Skeletal muscle tissue (tissue), 4 donors: ENCODE data around the gene BDNF. TPM values are rescaled to one million over a fixed set of nuclear protein-coding genes. Genes with fewer than 3 reads are reported as not detected.
A peak's percentile ranks its signal among the peaks of the same experiment; 100 is the strongest.

Experiments used
- H3K27ac ChIP-seq: one replicate; pipeline ENCODE4 v1.7.0; 2013; ENCODE audit warnings: mild to moderate bottlenecking, low read depth, low read length, inconsistent platforms
- H3K27me3 ChIP-seq, 3 donors: one replicate each; pipeline ENCODE4 v1.7.0; 2013; ENCODE audit warnings: low read length in 3 of 3; ENCODE audit not compliant: control insufficient read depth in 3 of 3, insufficient read depth in 3 of 3
- H3K36me3 ChIP-seq, 3 donors: one replicate each; pipeline ENCODE4 v1.7.0; 2013; ENCODE audit warnings: low read length in 3 of 3; ENCODE audit not compliant: control insufficient read depth in 3 of 3, insufficient read depth in 3 of 3
- H3K4me1 ChIP-seq, 3 donors: one replicate each; pipeline ENCODE4 v1.7.0; 2013; ENCODE audit warnings: low read length in 3 of 3, mild to moderate bottlenecking in 3 of 3; ENCODE audit not compliant: control insufficient read depth in 3 of 3, insufficient read depth in 3 of 3
- H3K4me3 ChIP-seq, 3 donors: one replicate each; pipeline ENCODE4 v1.7.0; 2013; ENCODE audit warnings: low read length in 3 of 3
- H3K9ac ChIP-seq, 3 donors: one replicate each; pipeline ENCODE4 v1.7.0; 2013; ENCODE audit warnings: low read length in 3 of 3, mild to moderate bottlenecking in 3 of 3, moderate library complexity in 2 of 3, low read depth in 1 of 3
- H3K9me3 ChIP-seq, 3 donors: one replicate each; pipeline ENCODE4 v1.7.0; 2013; ENCODE audit warnings: low read length in 3 of 3; ENCODE audit not compliant: control insufficient read depth in 3 of 3
- total RNA-seq: library from RNA; depleted of rRNA; stranded (reverse); fragments of >200 nt; gene quantifications from one replicate; pipeline ENCODE4 v1.2.3, GENCODE V29; 2014
- donor health status: Osteomylitis.

Gene BDNF
- total RNA-seq, 1 donor from 2014 or later = 1.0 TPM

- H3K27ac ChIP-seq = no peak overlapping the region
- no peak overlapping the region for H3K4me3 ChIP-seq
- H3K9ac ChIP-seq = no peak overlapping the region
- no peaks in the 10 kb centered on the region for H3K36me3 ChIP-seq
- H3K9me3 ChIP-seq = no peaks in the 10 kb centered on the region
- H3K27me3 ChIP-seq = peaks cover 2 to 5% (median 3%) of the 10 kb centered on the region in 3 donors
- H3K4me1 ChIP-seq = no peaks in the 10 kb centered on the region
Measured at GRCh38 chr11:27707676-27708075, 7.4 kb upstream of the BDNF start.

GRCh38 chr11:27705873-27706820 is 5.9 kb upstream of the BDNF start:
- Histone ChIP-seq H3K4me3 (no peak overlapping the region), H3K27ac (no peak overlapping the region)

GRCh38 chr11:27703481-27703880 is 3.2 kb upstream of the BDNF start:
- no peak overlapping the region for H3K27ac ChIP-seq
- peaks cover 13 to 26% (median 23%) of the 10 kb centered on the region in 3 donors for H3K4me1 ChIP-seq
- no peak overlapping the region for H3K9ac ChIP-seq
- H3K36me3 ChIP-seq = no peaks in the 10 kb centered on the region
- H3K4me3 ChIP-seq = no peak overlapping the region
- H3K9me3 ChIP-seq = no peaks in the 10 kb centered on the region
- peaks cover 11 to 34% (median 14%) of the 10 kb centered on the region in 3 donors for H3K27me3 ChIP-seq

More at GRCh38 chr11:27705873-27706820, 5.9 kb upstream of the BDNF start:
- Histone ChIP-seq H3K27me3 (peaks cover 5 to 15% (median 5%) of the 10 kb centered on the region in 3 donors), H3K4me1 (peaks cover 0 to 7% (median 7%) of the 10 kb centered on the region in 3 donors), H3K36me3 (no peaks in the 10 kb centered on the region), H3K9me3 (no peaks in the 10 kb centered on the region), H3K9ac (no peak overlapping the region)

GRCh38 chr11:27702811-27703210 is 2.6 kb upstream of the BDNF start:
- H3K27ac ChIP-seq = no peak overlapping the region
- no peak overlapping the region for H3K9ac ChIP-seq
- peaks cover 14 to 26% (median 23%) of the 10 kb centered on the region in 3 donors for H3K4me1 ChIP-seq
- peaks cover 11 to 37% (median 16%) of the 10 kb centered on the region in 3 donors for H3K27me3 ChIP-seq
- no peak overlapping the region for H3K4me3 ChIP-seq
- H3K9me3 ChIP-seq = no peaks in the 10 kb centered on the region
- H3K36me3 ChIP-seq = no peaks in the 10 kb centered on the region

- peaks cover 16 to 46% (median 21%) of the 10 kb centered on the region in 3 donors for H3K27me3 ChIP-seq
Measured at GRCh38 chr11:27701355-27702105, 1.3 kb upstream of the BDNF start.

GRCh38 chr11:27699926-27700350 is 317 bp downstream of the BDNF start:
- Histone ChIP-seq H3K27me3 (peaks cover 16 to 54% (median 23%) of the 10 kb centered on the region in 3 donors), H3K36me3 (no peaks in the 10 kb centered on the region), H3K4me1 (peaks cover 14 to 26% (median 23%) of the 10 kb centered on the region in 3 donors), H3K27ac (no peak overlapping the region), H3K9me3 (no peaks in the 10 kb centered on the region), H3K9ac (peak overlapping the region in 2 of 3 donors; percentile 57 to 75), H3K4me3 (peak overlapping the region; percentile 52 to 70 (median 61))

More at GRCh38 chr11:27701355-27702105, 1.3 kb upstream of the BDNF start:
- H3K4me1 ChIP-seq = peaks cover 14 to 26% (median 23%) of the 10 kb centered on the region in 3 donors
- peak overlapping the region in 2 of 3 donors; percentile 60 to 76 for H3K9ac ChIP-seq
- H3K27ac ChIP-seq = no peak overlapping the region
- H3K4me3 ChIP-seq = peak overlapping the region; percentile 68 to 80 (median 79)
- H3K36me3 ChIP-seq = no peaks in the 10 kb centered on the region
- no peaks in the 10 kb centered on the region for H3K9me3 ChIP-seq

- H3K27me3 ChIP-seq = peaks cover 16 to 54% (median 23%) of the 10 kb centered on the region in 3 donors
- H3K27ac ChIP-seq = no peak overlapping the region
- peak overlapping the region in 2 of 3 donors; percentile 57 to 75 for H3K9ac ChIP-seq
- no peaks in the 10 kb centered on the region for H3K36me3 ChIP-seq
- H3K4me3 ChIP-seq = peak overlapping the region; percentile 52 to 70 (median 61)
- peaks cover 14 to 26% (median 23%) of the 10 kb centered on the region in 3 donors for H3K4me1 ChIP-seq
- no peaks in the 10 kb centered on the region for H3K9me3 ChIP-seq
Measured at GRCh38 chr11:27699242-27699925, 871 bp downstream of the BDNF start.

- Histone ChIP-seq H3K4me3 (peak overlapping the region; percentile 54 to 70 (median 61)), H3K27me3 (peaks cover 16 to 54% (median 23%) of the 10 kb centered on the region in 3 donors), H3K36me3 (no peaks in the 10 kb centered on the region), H3K9ac (peak overlapping the region; percentile 29 to 75 (median 46)), H3K4me1 (peaks cover 14 to 26% (median 23%) of the 10 kb centered on the region in 3 donors), H3K9me3 (no peaks in the 10 kb centered on the region), H3K27ac (peak overlapping the region; percentile 43)
Measured at GRCh38 chr11:27698872-27699241, 1.4 kb downstream of the BDNF start.

GRCh38 chr11:27697679-27698275 is 2.5 kb downstream of the BDNF start:
- Histone ChIP-seq H3K27ac (peak overlapping the region; percentile 1), H3K36me3 (no peaks in the 10 kb centered on the region), H3K4me3 (no peak overlapping the region), H3K4me1 (peaks cover 14 to 26% (median 23%) of the 10 kb centered on the region in 3 donors), H3K9me3 (no peaks in the 10 kb centered on the region), H3K27me3 (peaks cover 14 to 52% (median 22%) of the 10 kb centered on the region in 3 donors), H3K9ac (no peak overlapping the region)
